GF-D8 (cell line): ENCODE data around the gene KLHL17.

Source experiments
- DNase-seq: peaks from one replicate; lab custom pipeline; 2025; lab: John Stamatoyannopoulos, UW

KLHL17 gene

DNA sequence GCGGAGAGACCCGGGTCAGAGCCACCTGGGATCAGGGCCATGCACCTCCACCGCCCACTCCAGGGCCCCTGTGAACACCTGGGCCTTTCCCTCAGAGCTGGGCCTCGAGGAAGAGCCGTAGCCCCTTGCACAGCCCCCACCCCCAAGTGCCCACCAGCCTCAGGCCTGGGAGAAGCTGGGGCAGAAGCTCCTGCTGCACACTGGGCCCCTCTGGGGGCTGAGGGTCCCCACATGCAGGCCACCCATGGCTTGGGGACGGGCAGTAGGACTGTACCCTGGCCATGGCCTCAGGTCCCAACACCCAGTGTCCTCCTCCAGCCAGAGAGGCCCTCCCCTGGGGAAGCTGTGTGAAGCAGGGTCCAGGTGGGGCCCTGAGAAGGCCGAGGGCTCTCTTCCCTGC lies 7.8 kb upstream of the KLHL17 start:
- DNase-seq, result no peak

DNA sequence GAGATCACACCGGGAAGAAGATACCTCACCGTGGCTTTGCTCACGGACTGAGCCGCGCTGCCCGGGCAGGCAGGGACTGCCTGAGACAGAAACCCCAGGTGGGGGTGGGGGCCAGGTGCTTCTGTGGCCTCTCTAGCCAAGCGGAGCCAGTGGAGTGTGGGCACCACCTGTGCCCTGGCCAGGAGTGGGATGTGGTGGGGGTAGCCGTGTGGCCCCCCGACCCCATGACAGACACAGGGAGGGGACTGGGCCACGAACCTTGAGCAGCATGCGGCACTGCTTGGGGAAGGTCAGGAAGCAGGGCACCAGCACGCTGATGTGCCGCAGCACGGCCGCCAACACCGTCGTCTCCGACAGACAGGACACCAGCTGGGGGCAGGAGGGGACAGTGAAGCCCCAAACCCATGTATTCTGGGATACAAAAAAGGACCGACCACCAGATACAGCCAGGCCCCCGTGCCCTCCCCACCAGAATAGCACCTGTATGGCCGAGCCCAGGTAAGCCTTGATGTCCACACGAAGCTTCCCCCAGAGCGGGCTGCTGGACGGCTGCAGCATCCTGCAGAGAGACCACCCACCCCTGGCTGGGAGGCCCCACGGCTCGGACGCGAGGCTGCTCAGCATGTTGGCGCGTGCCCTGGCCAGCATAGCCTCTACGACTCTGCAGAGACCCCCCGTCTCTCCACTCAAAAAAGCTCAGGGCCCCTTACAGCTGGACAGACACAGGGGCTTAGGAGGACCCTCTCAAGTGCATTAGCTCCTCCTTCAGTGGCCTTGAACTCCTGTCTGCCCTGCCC lies 6.7 kb upstream of the KLHL17 start:
- no peak for DNase-seq

DNA sequence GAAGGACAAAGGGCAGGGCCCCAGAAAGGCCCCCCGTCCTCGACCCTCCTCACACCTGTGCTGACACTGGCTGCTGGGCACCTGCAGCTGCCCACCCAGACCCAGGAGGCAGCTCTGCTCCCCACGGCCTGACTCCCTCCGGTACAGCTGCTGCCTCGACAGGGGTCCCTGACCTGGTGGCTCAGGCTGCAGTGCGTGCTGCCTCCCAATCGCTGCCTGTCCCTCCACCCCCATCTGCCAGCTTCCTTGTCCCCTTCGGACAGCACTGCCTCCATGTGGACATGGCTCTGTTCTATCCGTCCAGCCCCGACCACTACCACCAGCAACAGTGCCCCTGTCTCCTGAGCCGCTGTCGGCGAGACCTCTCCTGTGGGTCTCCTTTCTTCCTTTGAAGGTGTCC lies 5.5 kb upstream of the KLHL17 start:
- DNase-seq, result no peak

DNA sequence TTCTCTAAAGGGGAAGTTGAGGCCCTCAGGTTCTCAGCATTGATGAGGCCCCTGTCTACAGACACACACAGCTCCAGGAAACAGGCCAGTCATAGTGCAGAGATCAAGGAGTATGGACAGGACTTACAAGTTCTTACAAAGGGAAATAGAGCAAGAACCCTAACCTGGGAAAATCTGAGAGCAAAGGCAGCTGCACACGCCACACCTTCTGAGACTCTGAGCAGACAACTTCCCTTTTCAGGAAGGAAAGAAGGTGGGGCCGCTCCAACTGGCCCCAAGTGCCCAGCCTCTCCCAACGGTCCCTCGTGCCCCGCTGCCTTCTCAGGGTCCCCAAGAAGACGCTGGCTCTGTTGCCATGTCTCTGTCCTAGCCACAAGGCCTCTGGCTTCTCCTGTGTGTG lies 4.9 kb upstream of the KLHL17 start:
- DNase-seq, result peak; percentile 5

DNA sequence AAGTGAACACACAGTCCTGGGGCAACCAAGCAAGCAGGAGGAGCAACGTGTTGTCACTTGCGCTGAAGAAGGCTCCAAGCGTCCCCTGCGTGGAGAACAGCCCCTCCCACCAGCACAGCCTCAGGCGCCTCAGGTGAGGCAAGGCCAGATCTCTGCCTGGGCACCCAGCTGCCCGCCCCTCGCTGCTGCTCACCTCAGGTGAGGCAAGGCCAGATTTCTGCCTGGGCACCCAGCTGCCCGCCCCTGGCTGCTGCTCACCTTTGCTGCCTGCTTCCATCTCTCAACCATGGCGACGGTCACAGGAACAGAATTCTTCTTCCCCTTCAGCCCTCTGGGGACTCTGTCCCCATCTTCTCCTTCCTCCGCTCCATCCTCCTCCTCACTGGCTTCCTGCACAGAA lies 3.7 kb upstream of the KLHL17 start:
- DNase-seq, result no peak

DNA sequence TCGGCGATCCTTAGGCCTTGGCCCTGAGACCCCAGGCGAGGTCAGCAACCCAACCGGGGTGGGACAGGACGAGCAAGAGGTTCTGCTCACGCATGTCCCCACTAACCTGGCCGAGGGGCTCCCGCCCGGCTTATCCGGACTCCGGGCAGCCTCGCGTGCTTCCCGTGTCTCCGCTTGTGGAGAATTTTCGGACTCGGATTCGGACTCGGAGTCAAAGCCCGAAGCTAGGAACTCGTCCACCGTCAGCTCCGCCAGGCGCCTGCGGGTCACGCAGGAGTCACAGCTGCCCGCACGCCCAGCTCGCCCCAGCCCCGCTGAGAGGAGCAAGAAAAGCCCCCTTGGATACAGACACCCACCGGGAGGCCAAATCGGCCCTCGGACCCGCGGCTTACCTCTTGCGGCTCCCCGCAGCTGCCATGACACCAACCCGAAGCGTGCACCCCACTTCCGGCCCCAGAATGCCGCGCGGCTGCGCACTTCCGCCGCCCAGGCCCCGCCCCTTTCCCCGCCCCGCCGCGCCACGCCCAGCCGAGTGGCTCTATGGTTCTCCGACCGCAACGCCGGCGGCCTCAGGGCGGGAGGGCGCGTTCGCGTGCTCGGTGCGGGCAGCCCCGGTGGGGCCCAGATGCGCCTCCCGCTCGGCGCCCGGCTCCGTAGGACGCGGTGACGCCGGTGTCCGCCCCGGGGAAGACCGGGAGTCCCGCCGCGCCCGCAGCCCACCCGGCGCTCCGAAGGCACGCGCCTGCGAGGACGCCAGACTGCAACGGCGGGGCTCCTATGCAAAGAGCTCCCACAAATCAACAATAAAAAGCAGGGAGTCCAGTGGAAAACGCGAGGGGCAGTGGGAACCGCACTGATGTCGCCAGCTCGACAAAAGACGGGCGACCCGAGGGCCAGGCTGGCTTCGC lies 1.3 kb upstream of the KLHL17 start, which contains the start of gene NOC2L:
Gene NOC2L (minus strand): TSS at position 434 of the 908 bp plus-strand sequence. CDS start 16 bp downstream, at position 418.
- DNase-seq, result peak; percentile 70

DNA sequence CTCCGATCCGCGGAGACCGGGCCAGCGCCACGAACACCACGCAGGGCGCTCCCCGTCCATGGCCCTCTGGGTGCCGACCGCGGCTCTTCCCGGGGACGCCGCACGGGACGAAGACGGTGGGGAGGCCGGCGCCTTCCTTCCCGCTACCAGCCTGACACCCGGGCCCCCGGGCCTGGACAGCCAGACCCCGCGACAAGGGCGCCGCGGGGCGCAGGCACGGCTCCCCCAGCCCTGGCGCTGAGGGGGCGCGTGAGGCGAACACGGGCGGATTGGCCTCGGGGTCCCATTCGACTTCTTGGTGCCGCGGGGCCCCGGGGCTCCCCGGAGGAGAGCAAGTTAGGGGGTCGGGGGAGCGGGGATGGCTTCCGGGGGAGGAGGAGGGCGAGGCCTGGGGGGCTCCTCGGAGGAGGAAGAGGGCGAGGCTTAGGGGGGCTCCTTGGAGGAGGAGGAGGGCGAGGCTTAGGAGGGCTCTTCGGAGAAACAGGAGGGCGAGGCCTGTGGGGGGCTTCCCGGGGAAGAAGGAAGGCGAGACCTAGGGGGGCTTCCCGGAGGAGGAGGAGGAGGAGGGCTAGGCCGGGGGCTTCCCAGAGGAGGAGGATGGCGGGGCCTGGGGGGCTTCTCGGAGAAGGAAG lies 537 bp upstream of the KLHL17 start:
- DNase-seq, result no peak

DNA sequence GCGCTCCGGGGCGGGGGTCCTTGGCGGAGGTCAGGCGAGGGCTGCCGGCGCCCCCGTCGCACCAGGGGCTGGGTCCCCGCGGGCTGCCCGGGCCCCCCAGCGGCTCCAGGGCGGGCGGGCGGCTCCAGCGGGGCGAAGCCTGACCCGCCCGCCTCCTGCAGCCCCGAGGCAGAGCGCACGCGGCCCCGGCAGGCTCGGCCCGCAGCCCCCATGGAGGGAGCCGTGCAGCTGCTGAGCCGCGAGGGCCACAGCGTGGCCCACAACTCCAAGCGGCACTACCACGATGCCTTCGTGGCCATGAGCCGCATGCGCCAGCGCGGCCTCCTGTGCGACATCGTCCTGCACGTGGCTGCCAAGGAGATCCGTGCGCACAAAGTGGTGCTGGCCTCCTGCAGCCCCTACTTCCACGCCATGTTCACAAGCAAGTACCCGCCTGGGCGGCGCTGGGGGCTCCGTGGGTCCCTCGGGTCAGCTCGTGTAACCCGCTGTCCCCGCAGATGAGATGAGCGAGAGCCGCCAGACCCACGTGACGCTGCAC lies 817 bp downstream of the KLHL17 start:
- DNase-seq, result no peak

DNA sequence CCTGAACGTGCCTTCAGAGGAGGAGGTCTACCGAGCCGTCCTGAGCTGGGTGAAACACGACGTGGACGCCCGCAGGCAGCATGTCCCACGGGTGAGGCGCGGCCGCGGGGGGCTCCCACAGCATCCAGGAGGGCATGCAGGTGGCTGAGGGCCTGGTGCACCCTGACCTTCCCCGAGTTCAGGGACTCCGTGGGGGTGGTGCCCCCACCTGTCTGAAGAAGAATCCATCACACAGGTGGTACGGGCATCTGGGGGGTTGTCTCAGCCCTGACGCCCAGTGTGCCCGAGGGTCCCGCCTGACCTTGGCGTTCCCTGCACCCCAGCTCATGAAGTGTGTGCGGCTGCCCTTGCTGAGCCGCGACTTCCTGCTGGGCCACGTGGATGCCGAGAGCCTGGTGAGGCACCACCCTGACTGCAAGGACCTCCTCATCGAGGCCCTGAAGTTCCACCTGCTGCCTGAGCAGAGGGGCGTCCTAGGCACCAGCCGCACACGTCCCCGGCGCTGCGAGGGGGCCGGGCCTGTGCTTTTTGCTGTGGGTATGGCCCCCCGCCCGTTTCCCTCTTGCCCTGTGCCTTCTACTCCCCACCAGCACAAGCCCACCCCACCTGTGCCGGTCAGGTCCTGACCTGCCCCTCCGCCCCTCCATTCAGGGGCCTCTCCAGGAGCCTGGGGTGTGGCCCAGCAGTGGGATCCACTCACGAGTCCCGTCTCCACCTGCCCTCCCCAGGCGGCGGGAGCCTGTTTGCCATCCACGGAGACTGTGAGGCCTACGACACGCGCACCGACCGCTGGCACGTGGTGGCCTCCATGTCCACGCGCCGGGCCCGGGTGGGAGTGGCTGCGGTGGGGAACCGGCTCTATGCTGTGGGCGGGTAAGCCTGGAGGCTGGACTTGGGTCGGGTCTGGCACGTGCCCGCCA lies 2.3 kb downstream of the KLHL17 start:
- DNase-seq, result no peak

DNA sequence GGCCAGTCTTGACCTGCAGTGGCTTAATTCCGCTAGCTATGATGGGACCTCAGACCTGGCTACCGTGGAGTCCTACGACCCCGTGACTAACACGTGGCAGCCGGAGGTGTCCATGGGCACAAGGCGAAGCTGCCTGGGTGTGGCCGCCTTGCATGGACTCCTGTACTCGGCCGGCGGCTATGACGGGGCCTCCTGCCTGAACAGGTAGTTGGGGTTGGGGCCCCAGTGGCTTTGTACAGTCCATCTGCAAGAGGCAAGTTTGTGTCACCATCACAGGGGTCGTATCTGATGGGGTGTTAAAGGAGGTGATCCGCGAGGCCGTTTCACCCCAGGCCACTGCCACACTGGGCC lies 2.9 kb downstream of the KLHL17 start:
- no peak for DNase-seq

DNA sequence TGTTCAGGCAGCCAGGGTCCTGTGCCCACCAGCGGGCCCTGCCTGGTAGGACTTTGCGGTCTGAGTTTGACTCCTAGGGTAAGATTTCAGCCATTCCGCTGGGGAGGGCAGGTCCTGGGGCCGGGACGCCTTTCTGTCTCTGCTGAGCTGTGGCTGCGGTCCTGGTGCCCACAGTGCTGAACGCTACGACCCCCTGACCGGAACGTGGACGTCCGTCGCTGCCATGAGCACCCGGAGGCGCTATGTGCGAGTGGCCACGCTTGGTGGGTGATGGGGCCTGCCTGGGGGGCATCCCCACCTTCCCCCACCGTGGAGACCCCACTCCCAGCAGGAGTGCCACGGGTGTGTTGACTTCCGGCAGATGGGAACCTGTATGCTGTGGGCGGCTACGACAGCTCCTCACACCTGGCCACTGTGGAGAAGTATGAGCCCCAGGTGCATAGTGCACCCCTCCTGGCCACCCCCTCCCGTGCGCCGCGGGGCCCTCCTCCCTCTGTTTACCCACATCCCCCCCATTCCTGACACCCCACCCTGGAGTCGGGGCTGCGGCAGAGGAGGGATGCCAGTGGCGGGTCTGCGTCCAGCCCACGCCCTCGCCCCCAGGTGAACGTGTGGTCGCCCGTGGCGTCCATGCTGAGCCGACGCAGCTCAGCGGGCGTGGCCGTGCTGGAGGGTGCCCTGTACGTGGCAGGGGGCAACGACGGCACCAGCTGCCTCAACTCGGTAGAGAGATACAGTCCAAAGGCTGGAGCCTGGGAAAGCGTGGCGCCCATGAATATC lies 3.6 kb downstream of the KLHL17 start:
- no peak for DNase-seq

DNA sequence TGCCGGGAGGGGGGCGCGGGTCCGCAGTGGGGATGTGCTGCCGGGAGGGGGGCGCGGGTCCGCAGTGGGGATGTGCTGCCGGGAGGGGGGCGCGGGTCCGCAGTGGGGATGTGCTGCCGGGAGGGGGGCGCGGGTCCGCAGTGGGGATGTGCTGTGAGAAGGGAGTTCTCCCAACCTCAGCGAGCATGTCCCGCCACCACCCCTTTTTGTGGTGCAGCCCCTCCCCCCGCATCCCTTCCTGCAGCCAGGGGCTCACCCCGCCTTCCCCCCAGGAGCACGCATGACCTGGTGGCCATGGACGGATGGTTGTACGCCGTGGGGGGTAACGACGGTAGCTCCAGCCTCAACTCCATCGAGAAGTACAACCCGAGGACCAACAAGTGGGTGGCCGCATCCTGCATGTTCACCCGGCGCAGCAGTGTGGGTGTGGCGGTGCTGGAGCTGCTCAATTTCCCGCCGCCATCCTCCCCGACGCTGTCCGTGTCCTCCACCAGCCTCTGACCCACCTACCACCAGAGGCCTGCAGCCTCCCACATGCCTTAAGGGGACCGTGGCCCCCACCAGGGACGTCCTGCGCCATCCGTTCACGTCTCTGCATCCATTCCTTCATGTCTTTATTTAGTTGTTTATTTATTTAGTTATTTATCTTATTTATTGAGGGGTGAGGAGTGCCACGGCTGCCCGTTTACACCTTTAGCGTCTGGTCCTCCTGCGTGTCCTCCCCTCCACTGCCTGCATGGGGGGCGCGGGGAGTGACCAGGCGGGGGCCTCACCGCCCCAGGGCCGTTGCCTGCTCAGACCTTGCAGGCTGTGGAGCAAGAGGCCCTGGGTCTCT lies 4.5 kb downstream of the KLHL17 start:
- DNase-seq, result no peak

DNA sequence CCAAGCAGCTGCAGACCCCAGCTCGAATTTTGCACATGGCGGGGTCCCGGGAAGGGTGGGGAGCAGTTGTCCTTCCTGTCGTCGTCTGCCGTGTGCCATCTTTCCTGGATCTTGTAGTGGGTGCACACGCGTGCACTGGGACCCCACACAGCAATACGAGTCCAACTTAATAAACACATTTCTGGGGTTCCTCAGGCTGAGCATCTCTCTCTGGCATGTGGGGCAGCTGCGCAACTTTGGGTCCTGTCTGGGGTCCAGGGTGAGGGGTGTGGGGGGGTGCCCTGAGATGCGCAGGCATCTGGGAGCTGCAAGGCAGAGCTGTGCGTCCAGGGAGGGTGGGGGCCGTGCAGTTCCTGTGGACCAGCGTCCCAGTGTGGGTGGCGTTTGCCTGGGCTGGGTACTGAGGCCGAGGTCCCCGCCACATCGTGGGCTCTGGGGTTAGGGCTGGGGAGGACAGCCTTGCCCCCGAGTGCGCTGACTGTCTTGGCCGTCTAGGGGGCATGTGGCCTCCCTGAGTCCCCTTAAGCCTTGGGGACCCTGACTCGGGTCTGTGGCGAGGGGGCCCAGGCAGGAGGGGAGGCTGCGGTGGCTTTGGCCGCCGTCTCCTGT lies 5.2 kb downstream of the KLHL17 start:
- no peak for DNase-seq

DNA sequence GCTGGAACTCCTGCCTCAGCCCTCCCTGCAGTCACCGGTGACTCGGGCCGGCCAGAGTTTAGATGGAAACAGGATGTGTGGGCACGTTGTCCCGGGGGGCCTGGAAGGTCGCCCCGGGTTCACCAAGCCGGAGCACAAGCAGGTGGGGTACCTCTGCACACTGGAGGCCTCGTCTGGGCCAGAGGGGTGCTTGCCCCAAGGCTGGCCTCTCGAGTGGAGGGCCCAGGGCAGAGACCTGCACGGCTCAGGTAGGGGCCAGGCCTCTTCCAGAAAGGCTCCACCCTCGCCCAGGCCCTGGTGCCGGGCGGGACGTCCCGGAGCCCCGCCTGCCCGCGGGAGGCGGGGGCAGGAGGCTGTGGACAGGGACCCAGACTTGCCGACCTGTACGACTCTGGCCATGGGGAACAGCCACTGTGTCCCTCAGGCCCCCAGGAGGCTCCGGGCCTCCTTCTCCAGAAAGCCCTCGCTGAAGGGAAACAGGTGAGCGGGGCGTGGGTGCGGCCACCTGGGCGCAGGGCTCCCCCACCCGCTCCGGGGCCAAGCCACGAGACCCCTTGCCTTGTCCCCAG lies 5.8 kb downstream of the KLHL17 start, which contains the start of gene PLEKHN1:
Gene PLEKHN1 (plus strand): TSS at position 348 of the 569 bp plus-strand sequence. CDS start 50 bp downstream, at position 398.
- no peak for DNase-seq

DNA sequence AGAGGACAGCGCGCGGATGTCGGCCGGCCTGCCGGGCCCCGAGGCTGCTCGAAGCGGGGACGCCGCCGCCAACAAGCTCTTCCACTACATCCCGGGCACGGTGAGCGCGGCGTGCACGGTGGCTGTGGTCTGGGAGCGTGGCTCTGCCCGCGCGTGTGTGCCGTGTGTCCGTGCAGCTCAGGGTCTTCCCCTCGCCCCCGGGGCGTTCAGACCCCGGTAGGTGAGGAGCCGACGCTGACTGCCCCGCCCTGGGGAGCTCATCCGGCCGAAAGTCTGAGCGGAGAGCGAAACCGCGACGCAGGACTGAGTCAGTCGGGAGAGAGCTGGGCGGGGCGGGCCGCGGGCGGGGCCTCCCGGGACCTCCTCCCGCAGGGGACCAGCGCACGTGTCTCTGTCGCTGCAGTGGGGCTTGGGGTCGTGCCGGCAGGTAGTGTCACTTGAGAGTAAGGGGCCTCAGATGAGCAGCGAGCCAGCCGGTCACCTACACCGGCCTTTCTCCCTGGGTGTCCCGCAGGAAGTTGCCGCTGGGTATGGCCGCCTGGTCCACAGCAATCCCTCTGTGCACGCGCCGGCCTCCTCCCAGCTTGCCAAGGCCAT lies 6.4 kb downstream of the KLHL17 start:
- DNase-seq, result no peak

DNA sequence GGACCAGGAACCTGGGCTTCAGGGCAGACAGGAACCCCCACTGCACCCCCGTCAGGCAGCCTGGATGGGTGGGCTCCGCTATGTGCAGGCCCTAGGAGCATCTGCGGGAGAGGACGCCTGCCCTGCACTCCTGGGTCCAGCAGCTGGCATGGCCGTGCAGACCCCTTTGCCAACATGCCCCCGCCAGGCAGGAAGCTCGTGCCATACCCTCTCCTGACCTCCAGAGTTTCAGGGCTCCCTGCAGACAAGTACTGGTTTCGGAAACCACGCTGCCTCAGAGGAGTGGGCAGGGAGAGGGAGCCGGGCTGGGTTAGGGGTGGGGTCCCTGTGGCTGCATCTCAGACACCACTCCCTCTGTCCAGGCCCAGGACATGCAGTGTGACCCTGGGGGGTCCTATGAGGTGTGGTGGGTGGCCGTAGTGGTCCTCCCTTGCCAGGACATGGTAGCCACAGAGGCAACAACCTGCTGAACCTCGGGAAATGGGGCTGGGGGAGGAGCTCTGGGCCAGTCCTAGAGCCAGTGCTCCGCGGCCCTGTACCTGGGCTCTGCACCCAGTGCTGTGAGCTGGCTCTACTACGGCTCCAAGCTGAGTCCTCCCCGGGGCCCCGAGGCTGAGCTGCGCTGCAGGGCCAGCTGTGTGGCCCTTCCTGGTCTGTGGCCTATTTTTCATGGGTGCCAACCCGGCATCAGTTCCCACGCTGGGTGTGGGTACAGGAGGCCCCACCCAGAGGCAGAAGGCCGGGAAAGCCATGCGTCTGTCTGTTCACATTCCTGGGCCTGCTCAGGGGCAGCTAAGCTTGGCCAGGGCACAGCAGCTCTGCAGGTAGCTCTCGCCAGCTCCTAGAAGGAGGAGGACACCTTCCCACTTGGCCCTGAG lies 7.3 kb downstream of the KLHL17 start:
- DNase-seq, result no peak

DNA sequence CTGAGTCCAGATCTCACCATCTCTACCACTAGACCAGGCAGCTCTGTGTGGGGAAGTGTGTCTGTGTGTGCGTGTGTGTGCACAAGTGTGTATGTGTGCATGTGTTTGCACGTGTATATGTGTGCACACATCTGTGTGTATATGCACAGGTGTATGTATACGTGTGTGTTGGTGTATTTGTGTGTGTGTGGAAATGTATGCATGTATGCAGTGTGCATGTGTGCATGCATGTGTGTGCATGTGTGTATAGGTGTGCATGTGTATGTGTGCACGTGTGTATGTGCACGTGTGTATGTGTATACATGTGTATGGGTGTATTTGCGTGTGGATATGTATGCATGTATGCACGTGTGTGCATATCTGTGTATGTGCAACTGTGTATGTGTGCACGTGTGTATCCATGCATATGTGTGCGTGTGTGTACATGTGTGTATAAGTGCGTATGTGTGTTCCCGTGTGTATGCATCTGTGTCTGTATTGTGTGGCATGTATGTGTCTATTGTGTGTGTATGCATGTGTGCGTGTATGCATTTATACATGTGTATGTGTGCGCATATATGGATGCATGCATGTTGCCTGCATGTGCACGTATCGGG lies 9.0 kb downstream of the KLHL17 start:
- DNase-seq, result no peak
